CD4-positive, alpha-beta T cell treated with Interleukin-10 for 1 hour (primary cell): ENCODE measurements around the gene DLGAP1.
"Not testable (repeated sequence)": the region's sequence is repeated elsewhere in the genome, so short reads cannot be mapped to it uniquely, and the experiment has no call there.

ENCODE experiments used
- DNase-seq: peaks from one replicate; pipeline ENCODE4 v3.0.0-alpha.2; 2020

DLGAP1 gene

DNA sequence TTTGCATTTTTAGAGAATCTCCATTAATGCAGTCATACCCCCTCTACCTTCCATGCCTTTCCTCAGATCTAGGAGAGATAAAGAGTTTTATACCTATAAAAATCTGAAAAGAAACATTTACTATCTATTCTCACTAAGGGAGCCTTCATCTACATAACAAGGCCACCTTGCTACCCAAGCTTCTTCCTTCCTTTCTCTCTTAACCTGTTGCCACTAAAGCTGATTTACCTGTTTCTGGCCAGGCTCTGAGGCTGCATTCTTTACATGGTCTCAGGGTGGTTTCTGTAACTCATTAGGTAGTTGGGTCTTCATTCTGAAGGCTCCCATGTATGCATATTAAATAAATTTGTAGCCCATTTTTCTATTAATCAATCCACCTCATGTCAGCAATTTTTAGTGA, 391.6 kb downstream of the DLGAP1 start:
- no peak for DNase-seq

DNA sequence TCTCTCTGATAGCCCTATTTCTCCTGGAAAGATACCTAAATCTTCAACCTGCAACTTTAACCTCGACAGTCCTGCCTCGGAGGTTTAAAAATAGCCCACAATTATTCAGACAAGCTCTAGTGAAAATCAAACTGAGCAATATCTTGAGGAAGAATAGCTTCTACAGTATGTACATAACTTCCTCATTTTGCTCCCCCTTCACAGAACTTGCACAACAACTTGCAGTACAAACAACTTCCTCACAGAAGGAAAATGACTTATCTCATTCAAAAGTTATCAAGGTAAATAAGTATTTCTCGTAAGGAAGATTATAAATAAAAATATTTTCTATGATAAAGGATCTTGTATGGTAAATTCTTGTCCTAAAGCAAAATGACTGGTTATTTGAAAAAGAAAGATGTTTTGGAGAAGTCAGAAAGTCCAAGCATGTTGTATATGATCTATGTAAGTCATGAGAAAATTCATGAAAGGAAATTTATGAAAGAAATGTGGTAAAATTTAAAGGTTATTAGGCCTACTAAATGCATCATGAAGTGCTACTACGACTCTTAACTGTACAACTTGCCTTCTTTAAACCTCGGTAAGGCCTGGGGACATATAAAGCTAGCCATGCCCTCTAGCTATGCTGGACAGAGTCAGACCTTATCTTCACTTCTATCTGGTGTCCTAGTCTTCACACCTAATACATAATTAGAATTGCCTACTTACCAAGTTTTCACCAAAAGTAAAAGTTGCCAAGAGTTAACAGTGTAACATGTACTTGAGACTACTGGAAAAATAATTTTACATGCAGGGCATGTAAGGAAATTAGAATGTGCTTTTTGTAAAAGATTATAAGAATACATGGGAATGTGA, 394.5 kb downstream of the DLGAP1 start:
- DNase-seq, result no peak

DNA sequence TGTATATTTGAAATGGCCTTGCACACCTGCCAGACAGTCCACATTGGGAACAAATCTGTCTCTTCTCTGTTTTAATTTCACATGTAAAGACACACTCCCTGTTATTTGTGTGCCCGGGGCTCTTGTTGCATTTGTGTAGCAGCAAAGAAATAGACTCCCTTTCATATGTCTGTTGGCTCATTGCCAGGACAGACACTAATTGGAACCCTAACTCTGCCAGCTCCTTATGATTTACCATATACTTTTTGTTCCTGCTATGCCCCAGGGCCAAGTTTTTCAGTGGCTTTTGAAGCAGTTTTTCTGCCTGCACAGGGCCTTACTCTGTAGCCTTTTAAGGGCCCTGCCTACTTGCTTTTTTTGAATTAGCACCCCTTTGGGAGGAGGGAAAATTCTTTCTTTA, 396.9 kb downstream of the DLGAP1 start:
- no peak for DNase-seq

DNA sequence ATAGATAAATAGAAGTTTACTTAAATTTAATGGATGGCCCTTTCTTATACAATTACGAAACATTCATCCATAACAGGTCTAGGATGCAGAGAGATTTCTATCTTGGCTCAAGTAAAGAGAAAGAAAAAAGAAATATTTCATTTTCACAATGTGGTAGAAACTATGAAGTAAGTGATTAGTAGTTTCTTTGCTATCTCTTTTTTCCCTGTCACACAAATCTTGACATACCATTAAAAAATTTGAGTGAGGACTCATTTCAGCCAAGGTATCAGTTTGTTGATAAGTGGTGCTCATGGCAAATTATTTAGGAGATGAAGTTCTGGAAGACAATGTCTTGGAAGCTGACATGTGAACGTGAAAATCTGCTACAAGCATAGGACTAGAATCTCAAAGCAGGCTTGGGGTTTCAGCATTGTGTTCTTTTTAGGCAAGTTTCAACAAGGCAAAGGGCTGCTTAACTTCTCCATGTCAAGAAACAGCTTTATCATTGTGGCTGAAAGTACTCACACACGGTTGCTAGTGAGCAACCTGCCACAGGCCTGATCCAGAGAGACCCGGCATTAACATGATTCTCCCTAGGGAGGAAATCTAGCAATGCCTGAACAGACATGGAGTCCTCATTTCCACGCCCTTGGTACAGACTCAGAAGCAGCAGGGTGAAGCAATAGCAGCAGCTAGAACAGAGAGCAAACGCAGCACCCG, 414.6 kb downstream of the DLGAP1 start:
- no peak for DNase-seq

DNA sequence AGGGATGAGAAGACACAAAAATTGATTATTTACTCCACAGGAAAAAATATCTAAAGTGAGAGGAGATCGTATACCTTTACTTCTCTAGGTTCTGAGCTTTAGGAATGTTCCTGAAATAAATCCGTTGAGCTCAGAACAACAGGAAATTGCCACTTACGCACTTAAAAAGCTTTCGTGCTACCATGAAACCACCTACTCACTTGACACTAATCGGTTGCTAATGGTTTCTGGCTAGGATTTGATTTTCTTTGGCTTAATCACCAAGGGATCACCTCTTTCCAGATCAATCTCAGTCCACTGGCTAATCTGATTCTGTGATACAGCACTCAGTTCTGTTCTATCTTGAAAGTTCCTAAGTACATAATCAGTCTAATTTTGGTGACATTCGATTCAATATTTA, 419.6 kb downstream of the DLGAP1 start:
- DNase-seq, result no peak

DNA sequence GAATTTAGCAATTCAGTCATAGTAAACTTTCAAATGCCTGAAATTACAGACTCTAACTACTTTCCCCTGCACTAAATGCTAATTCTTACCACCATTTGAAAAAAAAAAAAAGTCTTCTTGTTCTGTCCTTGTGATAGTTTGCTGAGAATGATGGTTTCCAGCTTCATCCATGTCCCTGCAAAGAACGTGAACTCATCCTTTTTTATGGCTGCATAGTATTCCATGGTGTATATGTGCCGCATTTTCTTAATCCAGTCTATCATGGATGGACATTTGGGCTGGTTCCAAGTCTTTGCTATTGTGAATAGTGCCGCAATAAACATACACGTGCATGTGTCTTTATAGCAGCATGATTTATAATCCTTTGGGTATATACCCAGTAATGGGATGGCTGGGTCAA, 420.3 kb downstream of the DLGAP1 start:
- DNase-seq, result not testable (repeated sequence)

DNA sequence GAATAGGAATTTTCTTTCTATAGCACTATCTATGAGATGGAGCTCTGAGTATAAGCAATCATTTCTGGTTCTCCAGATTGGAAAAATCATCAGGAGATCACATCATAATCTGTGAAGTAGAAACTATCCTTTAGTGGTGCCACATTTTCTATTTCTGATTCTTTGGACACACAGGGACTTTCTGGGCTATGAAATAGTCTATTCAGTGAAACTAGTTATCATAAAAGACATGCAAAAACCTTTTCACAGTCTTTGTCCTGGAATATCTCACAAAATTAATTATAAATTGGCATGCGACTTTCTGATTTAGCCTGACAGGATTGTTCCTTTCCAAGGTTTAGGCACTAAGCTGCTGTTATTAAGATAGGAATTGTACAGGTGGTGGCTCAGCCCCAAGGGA, 428.6 kb downstream of the DLGAP1 start:
- DNase-seq, result no peak

DNA sequence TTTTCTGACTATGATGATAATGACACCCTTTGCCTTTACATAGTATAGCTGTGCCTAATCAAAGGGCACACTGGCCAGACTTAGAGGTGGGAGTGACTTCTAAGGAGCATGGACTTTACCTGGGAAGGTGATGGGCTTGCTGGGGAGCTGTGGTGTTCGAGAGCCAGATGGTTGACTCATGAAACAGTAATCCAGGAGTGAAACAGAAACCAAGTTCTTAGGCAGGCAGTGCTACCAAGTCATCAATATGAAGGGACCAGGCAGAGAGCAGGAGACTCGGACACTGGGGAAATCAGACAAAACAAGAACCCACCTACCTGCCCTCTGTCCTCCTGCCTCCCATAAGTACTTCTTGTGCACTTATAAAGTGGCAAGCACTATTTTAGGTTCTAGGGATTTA, 430.4 kb downstream of the DLGAP1 start:
- no peak for DNase-seq

DNA sequence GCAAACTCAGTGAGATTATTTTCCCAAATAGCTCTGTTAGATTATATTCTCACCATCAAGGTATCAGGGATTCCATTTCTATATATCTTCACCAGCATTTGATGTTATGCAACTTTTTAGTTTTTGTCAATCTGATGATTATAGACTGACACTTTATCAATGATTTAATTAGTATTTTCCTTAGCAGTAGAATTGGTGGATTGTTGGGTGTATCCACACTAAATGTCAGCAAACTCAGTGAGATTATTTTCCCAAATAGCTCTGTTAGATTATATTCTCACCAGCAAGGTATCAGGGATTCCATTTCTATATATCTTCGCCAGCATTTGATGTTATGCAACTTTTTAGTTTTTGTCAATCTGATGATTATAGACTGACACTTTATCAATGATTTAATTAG, 432.4 kb downstream of the DLGAP1 start:
- not testable (repeated sequence) for DNase-seq

DNA sequence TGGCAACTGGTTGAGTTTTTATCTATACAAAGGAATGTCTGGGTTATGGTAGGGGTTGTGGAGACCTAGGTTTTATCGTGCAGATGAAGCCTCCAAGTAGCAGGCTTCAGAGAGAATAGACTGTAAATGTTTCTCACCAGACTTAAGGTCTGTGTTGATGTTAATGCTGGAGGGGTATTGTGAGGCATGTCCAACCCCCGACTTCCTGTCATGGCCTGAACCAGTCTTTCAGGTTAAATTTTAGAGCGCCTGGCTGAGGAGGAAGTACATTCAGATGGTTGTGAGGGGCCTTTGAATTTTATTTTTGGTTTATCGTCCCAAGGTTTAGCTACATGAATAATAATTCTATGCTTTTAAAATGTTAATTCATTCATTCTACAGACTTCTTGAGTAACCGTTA, 435.1 kb downstream of the DLGAP1 start:
- no peak for DNase-seq

DNA sequence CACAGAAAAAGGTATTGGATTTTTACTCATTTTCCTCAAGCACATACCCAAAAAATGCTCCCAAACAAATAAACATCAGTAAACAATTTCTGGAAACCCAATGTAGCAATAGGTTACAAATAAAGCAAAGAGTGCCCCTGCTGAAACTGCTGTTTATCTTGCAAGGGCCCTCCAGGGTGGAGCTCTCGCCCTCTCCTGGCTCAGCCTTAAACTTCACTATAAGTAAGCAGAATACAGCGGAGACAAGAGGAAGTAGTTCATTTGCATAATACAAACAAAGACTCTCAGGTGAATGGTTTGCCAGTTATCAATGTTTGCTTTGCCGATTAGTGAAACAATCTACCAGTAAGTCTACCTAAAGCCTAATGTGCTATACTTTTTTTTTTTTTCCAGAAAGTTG, 437.6 kb downstream of the DLGAP1 start:
- no peak for DNase-seq

DNA sequence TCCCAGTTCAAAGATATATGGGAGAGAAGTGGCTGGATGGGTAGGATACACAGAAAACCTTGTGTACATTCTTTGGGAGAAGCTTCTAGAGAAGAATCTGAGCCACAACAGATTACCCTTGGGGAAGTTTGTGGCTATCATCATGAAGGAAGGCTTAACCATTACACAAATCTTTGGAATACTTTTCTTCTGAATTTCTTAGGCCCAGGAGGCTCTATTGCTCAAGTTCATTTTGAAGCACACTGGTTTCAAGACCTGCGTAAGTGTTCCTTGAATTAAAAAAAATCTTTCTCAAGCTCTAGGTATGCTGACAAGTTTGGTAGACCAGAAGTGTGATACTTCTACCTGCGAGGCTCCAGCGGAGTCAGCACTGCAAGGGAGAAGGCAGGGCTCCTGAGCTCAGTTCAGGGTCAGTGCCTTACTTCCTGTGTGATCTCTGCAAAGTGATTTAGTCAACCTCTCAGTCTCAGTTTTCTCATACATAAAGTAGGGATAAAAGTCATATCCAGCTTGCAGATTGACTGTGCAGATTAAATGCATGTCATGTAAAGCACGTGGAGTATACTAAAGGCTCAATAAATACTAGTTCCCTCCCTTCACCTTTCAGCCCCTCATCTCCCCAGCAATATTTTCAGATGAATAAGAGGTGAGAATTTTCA, 438.6 kb downstream of the DLGAP1 start:
- no peak for DNase-seq

DNA sequence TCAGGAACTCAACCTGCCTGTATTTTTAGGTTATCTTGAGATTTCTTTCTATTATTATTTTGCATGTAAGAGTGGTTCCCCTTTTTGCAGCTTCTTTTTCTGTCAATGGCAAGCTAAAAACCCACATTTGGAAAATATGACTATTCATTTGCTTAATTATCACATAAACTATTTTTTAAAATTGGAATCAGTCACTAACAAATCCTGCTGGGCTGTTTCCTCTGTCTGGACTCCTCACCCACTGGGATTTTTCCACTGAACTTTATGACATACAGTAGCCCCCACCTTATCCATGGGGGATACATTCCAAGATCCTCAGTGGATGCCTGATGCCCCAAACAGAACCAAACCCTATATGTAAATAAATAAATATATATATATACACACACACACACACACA, 447.3 kb downstream of the DLGAP1 start:
- DNase-seq, result no peak

DNA sequence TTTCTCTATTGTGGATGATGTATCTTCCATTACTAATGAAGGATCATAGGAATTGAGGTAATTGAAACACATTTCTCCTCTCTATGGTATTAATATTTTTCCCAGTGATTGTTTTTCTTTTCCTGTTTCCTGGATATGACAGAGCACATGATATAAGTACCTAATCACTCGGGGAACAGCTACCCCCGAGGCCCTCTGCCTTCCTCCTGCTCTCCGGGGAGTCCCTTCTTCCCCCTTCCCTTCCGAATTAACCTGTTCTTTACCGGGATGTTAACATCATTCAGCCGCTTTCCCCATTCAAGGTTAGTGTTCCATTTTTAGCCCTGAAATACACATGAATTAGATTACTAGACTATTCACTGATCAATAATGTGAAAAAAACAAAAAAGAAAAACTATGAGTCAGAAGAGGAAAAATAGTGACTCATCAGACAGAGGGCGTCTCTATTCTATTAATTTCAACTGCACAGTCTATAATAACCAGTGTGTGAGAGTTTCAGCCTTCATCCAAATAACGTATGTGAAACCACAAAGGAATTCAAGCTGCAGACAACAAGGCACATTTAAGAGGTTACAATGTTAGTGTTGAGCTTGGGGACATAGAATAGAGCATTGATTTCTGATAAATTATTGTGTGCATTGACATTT, 450.8 kb downstream of the DLGAP1 start:
- no peak for DNase-seq

DNA sequence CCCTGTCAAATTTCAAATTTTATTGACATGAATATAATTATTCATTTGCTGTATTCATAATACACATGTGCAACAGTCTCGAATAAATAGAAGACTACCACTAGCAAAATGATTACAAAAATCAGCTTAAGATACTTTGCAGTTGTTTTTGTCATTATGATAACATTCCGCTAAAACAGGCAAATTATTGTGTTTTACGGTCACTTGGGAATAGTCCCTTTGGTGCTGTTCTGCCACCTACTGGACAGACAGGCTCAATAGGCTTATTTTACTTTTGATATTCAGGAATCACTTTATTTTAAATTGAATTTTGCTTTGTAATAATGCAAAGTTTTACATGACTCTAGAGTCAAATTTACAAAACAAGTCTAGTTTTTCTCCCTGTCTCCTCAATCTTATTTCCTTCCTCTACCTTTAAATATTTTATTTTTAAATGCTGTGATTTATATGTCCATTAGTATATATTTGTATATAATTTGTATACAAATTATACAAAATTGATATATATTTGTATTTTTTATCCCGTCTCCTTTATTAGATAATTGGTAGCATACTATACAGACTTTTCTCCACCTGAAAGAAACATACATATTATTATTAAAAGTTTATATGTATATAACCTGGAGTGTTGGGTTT, 456.3 kb downstream of the DLGAP1 start:
- peak; percentile 31 for DNase-seq

DNA sequence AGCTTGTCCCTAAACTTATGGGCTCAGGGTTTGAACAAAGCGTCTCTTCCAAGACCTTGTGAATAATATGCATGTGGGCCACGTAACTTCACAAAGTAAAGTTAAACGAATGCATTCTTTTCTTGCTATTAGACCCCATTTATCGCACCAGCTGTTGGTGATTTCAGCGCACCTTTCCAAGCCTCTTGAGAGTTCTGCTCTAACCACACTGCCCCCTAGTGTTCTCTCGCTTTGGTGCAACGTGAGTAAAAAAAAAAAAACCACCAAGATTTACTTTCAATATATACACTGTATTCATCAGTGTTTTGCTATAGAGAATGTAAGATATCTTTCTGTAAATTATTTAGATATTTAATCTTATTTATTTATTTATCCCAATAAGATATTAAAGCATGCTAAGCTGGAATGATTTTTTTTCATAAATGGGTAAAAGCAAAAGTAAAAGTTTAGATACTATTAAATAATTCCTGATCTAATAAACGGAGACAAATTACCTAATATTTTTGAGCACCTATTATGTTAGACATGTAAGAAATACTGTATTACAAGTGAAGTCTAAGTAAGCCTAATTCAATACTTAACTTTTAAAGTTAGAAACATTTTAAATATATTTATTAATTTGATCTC, 459.5 kb downstream of the DLGAP1 start:
- peak; percentile 52 for DNase-seq

DNA sequence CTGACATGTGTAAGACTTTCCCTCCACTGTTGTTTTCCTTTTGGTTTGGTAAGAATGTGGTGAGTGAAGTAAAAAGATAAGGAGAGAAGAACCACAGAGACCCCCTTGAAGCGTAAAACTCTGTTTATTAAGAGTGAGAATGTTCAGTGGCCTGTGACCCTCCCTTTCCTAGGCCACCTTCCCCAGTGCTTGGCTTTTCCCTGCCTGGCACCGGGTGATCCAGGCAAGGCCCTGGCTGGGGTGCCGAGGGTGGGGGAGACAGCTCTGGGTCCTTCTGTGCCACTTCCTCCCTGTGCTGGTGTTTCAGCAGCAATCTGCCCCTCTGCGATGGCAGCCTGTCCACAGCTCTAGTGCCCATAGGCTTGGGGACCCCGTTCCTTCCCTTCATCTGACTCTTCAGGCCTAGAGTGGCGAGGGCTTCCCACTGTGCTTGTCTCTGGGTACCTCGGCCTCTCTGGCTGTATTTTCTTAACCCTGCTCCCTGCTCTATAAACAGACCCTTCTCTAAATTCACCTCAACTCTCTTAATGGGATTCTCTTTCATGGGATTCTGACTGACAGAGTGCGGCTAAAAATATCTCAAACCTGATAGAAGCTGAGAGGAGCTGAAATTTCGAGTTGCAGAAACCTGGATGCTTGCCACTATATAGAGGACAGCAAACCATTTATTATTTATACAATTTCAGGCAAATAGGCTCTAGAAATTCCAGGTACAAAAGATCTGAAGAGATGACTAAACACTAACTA, 461.0 kb downstream of the DLGAP1 start:
- no peak for DNase-seq

DNA sequence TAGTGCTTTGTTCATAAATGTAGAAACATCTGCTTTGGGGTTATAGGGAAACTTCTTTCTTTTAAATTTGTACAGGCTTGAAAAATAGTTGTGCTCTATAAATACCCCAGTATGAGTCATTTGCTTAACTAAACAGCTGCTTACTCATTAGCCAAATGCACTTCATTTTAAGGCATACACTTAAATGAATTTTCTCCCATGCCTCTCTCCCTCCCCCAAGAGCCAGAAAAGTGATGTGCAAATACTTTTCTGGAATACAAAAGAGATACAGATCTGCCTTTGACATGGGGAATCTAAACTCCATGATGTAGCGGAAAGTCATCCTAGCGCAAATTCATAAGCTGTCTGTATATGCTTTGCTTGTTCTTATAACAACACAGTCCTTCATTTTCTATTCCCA, 469.4 kb downstream of the DLGAP1 start:
- no peak for DNase-seq

DNA sequence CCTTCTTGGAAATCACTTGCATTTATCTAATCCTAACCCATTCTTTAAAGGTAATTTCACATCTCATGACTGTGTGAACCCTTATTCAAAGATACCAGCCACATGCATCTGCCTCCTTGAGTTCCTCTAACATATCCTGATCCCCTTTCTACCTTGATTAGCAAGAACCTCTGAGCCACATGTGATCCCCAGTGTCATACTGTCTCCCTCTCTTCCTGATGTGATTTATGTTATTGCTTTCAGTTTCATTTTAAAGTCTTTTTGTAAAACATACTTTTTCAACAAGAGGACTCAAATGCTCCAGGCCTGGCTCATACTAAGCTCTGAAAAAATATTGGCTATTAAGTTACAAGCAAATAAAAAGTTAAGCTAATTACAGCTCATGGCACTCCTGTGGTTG, 470.1 kb downstream of the DLGAP1 start:
- peak; percentile 6 for DNase-seq

DNA sequence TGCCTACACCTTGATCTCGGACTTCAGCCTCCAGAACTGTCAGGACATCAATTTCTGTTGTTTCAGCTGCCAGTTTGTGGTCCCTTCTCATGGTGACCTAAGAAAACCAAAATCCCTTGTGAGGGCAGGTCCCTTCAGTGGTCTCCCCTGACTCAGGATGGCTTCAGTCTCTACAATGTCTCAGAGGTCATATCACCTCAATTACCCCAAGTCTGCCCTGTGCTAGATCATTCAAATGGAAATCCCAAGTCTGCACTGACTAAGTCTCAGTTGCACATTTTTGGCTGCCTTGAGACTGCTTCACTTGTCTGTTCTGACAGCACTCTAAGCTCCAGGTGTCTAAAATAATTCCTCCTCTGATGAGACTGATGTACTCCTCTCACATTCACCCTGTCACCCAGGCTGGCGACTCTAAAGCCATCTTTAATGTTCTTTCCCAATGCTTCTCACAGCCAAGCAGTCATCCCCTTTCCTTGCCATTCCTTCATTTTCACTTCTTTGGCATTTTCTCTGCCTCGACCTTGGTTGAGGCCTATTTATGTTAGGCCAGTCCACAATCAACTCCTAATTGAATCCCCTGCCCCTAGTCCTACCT, 470.8 kb downstream of the DLGAP1 start:
- no peak for DNase-seq

DNA sequence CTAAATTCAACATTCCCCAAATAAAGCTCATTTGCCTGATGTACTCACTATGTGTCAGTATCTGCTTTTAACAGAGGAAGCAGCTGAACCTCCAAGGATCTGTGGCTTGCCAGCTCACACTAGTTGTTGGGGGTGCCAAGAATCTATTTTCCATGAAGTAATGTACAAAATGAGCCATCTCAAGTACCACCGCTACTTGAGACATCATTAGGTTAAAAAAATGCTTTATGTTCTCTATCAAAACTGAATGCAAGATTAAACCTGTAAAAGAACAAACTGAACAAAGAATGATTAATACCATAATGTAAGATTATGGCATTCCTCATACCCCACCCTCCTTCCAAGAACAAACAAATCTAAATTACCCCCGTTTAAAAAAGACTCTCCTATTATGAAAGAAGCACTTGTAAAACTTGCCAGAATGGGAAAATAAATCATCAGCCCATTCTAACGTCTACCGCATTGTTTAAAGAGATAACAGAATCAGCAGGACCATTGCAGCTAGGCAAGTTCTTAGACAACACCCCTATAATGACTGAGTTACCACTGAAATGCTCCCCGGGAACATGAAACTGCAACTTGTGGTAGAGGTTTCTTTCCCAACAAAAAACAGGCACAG, 471.6 kb downstream of the DLGAP1 start:
- DNase-seq, result no peak
